IMR-90 (cell line): ENCODE measurements around the gene CNST. TPM values are rescaled to one million over a fixed set of nuclear protein-coding genes. Genes with fewer than 3 reads are reported as not detected.

Experiments used
- ATAC-seq: fragments of 200-7000 bp; cut with Tn5 transposase; 2 replicates; pipeline ENCODE4 v1.9.1; 2020; ENCODE audit warnings: low read depth, mild to moderate bottlenecking, moderate library complexity
- BruUV-seq: library from RNA; stranded (reverse); fragments of 400-500 nt; replicated peaks from 2 replicates; lab custom pipeline; 2021; lab: Mats Ljungman, UMichigan
- CTCF ChIA-PET: fragments of 300-600 bp; formaldehyde crosslinking; extraction: SDS; loops from one replicate; lab custom pipeline; 2021; ENCODE audit warnings: antibody characterized with exemption; lab: Yijun Ruan, JAX
- POLR2A ChIA-PET: fragments of 300-600 bp; sonication (Branson Sonifier 250); formaldehyde crosslinking; loops from one replicate; lab custom pipeline; 2022; ENCODE audit warnings: antibody characterized with exemption; ENCODE audit not compliant: unreplicated experiment; lab: Charles Lee
- DNase-seq: peaks from one replicate; pipeline ENCODE4 v3.0.0; 2013
- H2AFZ ChIP-seq: replicated peaks from 2 replicates; pipeline ENCODE3; 2013; ENCODE audit warnings: low read length, mild to moderate bottlenecking; ENCODE audit not compliant: poor library complexity
- H2AK5ac ChIP-seq: 2 replicates; pipeline ENCODE4 v1.6.1; 2013; ENCODE audit warnings: low read depth, low read length, inconsistent platforms
- H2AK9ac ChIP-seq: replicated peaks from 2 replicates; pipeline ENCODE3; 2013; ENCODE audit warnings: mild to moderate bottlenecking, low read depth, low read length, moderate library complexity; ENCODE audit not compliant: poor library complexity
- H2BK120ac ChIP-seq: 2 replicates; pipeline ENCODE4 v1.6.1; 2013; ENCODE audit warnings: low read depth, low read length, inconsistent platforms
- H2BK15ac ChIP-seq: 3 replicates; pipeline ENCODE4 v1.6.1; 2013; ENCODE audit warnings: low read depth, low read length, inconsistent platforms
- H2BK20ac ChIP-seq: 2 replicates; pipeline ENCODE4 v1.6.1; 2013; ENCODE audit warnings: low read depth, mild to moderate bottlenecking, inconsistent platforms, low read length, moderate library complexity
- H2BK5ac ChIP-seq: 2 replicates; pipeline ENCODE4 v1.6.1; 2013; ENCODE audit warnings: mild to moderate bottlenecking, low read depth, low read length, inconsistent platforms; ENCODE audit not compliant: poor library complexity, severe bottlenecking
- H3K14ac ChIP-seq: replicated peaks from 2 replicates; pipeline ENCODE4 v1.6.1; 2013; ENCODE audit warnings: low read depth, low read length, inconsistent platforms
- H3K18ac ChIP-seq: 2 replicates; pipeline ENCODE4 v1.6.1; 2013; ENCODE audit warnings: low read depth, low read length, control low read depth
- H3K23ac ChIP-seq: 2 replicates; pipeline ENCODE4 v1.6.1; 2013; ENCODE audit warnings: low read depth, low read length, inconsistent platforms
- H3K27ac ChIP-seq: 2 replicates; pipeline ENCODE4 v1.5.1; 2013; ENCODE audit warnings: mild to moderate bottlenecking, control low read depth, low read length; ENCODE audit not compliant: insufficient read depth
- H3K27me3 ChIP-seq: 2 replicates; pipeline ENCODE4 v1.6.1; 2013; ENCODE audit warnings: low read length; ENCODE audit not compliant: control insufficient read depth, insufficient read depth
- H3K36me3 ChIP-seq: 2 replicates; pipeline ENCODE4 v1.6.1; 2013; ENCODE audit warnings: low read length, mixed read lengths; ENCODE audit not compliant: control insufficient read depth, insufficient read depth
- H3K4ac ChIP-seq: 2 replicates; pipeline ENCODE4 v1.6.1; 2013; ENCODE audit warnings: low read depth, low read length, inconsistent platforms
- H3K4me1 ChIP-seq: 2 replicates; pipeline ENCODE4 v1.6.1; 2013; ENCODE audit warnings: low read length, mixed read lengths; ENCODE audit not compliant: control insufficient read depth, insufficient read depth
- H3K4me2 ChIP-seq: 2 replicates; pipeline ENCODE4 v1.6.1; 2013; ENCODE audit warnings: low read depth, mild to moderate bottlenecking, control low read depth, low read length, moderate library complexity
- H3K4me3 ChIP-seq: 2 replicates; pipeline ENCODE4 v1.5.1; 2013; ENCODE audit warnings: low read depth, mild to moderate bottlenecking, control low read depth, low read length, moderate library complexity; ENCODE audit not compliant: insufficient read depth
- H3K56ac ChIP-seq: 2 replicates; pipeline ENCODE4 v1.6.1; 2013; ENCODE audit warnings: low read length, inconsistent platforms; ENCODE audit not compliant: insufficient read depth; ENCODE audit errors: extremely low read depth
- H3K79me1 ChIP-seq, 2 experiments: 2 replicates each; pipeline ENCODE4 v1.6.1; 2013; ENCODE audit warnings: low read length in 2 of 2, inconsistent platforms in 1 of 2, low read depth in 1 of 2
- H3K9ac ChIP-seq: 2 replicates; pipeline ENCODE4 v1.6.1; 2013; ENCODE audit warnings: low read depth, low read length, control low read depth
- H3K9me1 ChIP-seq: 2 replicates; pipeline ENCODE4 v1.6.1; 2013; ENCODE audit warnings: low read length, inconsistent platforms; ENCODE audit not compliant: insufficient read depth
- H3K9me3 ChIP-seq: 2 replicates; pipeline ENCODE4 v1.6.1; 2013; ENCODE audit warnings: low read length; ENCODE audit not compliant: control insufficient read depth, insufficient read depth
- H4K20me1 ChIP-seq: 2 replicates; pipeline ENCODE4 v1.6.1; 2013; ENCODE audit warnings: low read length, inconsistent platforms; ENCODE audit not compliant: insufficient read depth
- H4K5ac ChIP-seq: 2 replicates; pipeline ENCODE4 v1.6.1; 2013; ENCODE audit warnings: mild to moderate bottlenecking, low read depth, low read length, control low read depth
- H4K8ac ChIP-seq, 2 experiments: 2 replicates each; pipeline ENCODE4 v1.6.1; 2013; ENCODE audit warnings: low read depth in 2 of 2, low read length in 2 of 2, control low read depth in 1 of 2, inconsistent platforms in 1 of 2
- H4K91ac ChIP-seq: 2 replicates; pipeline ENCODE4 v1.6.1; 2013; ENCODE audit warnings: low read depth, low read length, inconsistent platforms; ENCODE audit not compliant: insufficient read depth
- CHD1 ChIP-seq: IDR thresholded peaks from 2 replicates; pipeline ENCODE4 v1.6.1; 2012; ENCODE audit warnings: low read depth, low read length, improper control_type of control experiment
- FOS ChIP-seq: fragments of 150-350 bp; IDR thresholded peaks from 2 replicates; pipeline ENCODE4 v1.6.1; 2016; ENCODE audit warnings: low read depth, low read length
- NFE2L2 ChIP-seq: fragments of 150-350 bp; IDR thresholded peaks from 2 replicates; pipeline ENCODE4 v1.6.1; 2016; ENCODE audit warnings: low read depth, mild to moderate bottlenecking, low read length
- RAD21 ChIP-seq: IDR thresholded peaks from 2 replicates; pipeline ENCODE4 v1.6.1; 2012; ENCODE audit warnings: low read length, improper control_type of control experiment
- RCOR1 ChIP-seq: IDR thresholded peaks from 2 replicates; pipeline ENCODE4 v1.6.1; 2012; ENCODE audit warnings: mild to moderate bottlenecking, low read length, improper control_type of control experiment; ENCODE audit not compliant: insufficient replicate concordance
- RFX5 ChIP-seq: IDR thresholded peaks from 2 replicates; pipeline ENCODE4 v1.8.0; 2012; ENCODE audit warnings: low read depth, mild to moderate bottlenecking, low read length, moderate library complexity
- WGBS, 2 experiments: methylation state at CpG; one replicate each; pipeline versions ENCODE4 v1.1.5 to v1.1.7; 2013; ENCODE audit warnings: missing lambda C conversion rate in 2 of 2; ENCODE audit not compliant: insufficient read length in 1 of 2; ENCODE audit errors: extremely low coverage in 2 of 2; 5-methylcytosine and 5-hydroxymethylcytosine counted together
- dilution Hi-C: fragments of 300-500 bp; cut with HindIII; formaldehyde crosslinking; loops from one replicate; pipeline ENCODE4 v1.14.3; 2018; ENCODE audit warnings: low sequenced_read_pairs; ENCODE audit not compliant: unreplicated experiment
- in situ Hi-C: fragments of 300-500 bp; cut with MboI; formaldehyde crosslinking; loops from 3 replicates; pipeline ENCODE4 v1.14.3; 2019; ENCODE audit warnings: low sequenced_read_pairs, inconsistent platforms, mixed read lengths
- intact Hi-C: fragments of 100-400 bp; cut with micrococcal nuclease; formaldehyde crosslinking; loops from 2 replicates; pipeline ENCODE4 v1.10.0; 2022
- polyA plus RNA-seq, 3 experiments: library from polyadenylated mRNA; depleted of rRNA; stranded (reverse); fragments of >200 nt; gene quantifications; 2 replicates each; pipeline ENCODE4 v1.2.3, GENCODE V29; 2012; ENCODE audit warnings: low replicate concordance in 1 of 3
- total RNA-seq: library from RNA; depleted of rRNA; stranded (reverse); fragments of >200 nt; gene quantifications from 2 replicates; pipeline ENCODE4 v1.2.3, GENCODE V29; 2012

The CNST gene
- total and polyA plus RNA-seq, 2 of the 4 experiments (the other 2 are of a cell fraction) = 15.4 to 25.5 TPM

GRCh38 chr1:246629976-246630375 is 63.7 kb downstream of the CNST start:
- ChIA-PET CTCF (no interaction called here), POLR2A (no interaction called here)
- TF ChIP-seq CHD1 (no peak), FOS (no peak), RCOR1 (no peak), NFE2L2 (no peak), RFX5 (no peak), RAD21 (no peak)
- no peak overlapping the region for H3K23ac ChIP-seq
- H3K9me1 ChIP-seq = peaks cover 5% of the 10 kb centered on the region
- H3K36me3 ChIP-seq = peaks cover 4% of the 10 kb centered on the region; the same call in 1 of the 2 replicates
- H3K18ac ChIP-seq = peak overlapping the region; percentile 57; the same call in 1 of the 2 replicates
- peak overlapping the region; percentile 44 for H4K91ac ChIP-seq
- H2AFZ ChIP-seq = no peak overlapping the region
- no peaks in the 10 kb centered on the region; the same call in 1 of the 2 replicates for H3K9me3 ChIP-seq
- dilution Hi-C loops (no loop called here), in situ Hi-C loops (loop anchor here (5.0 kb wide), 1 partner anchor 58 kb away; no protein-coding TSS in a partner anchor), intact Hi-C loops (loop anchor here (5.0 kb wide), 2 partner anchors 33 to 123 kb away; partner anchors contain the start of gene SMYD3)
- DNase-seq (no peak), ATAC-seq (no peak)
- no TSS peak for BruUV-seq
- H2AK5ac ChIP-seq = peak overlapping the region; percentile 80
- no peak overlapping the region for H3K14ac ChIP-seq
- peak overlapping the region; percentile 1; the same call in 1 of the 2 replicates for H3K27ac ChIP-seq
- H2AK9ac ChIP-seq = peak overlapping the region; percentile 1
- peak overlapping the region; percentile 66 for H2BK5ac ChIP-seq
- 100% methylated on average over 1 of the region's 5 CpGs; no CpG with 5 or more reads in 1 of the 2 experiments for WGBS, 2 experiments
- peak overlapping the region; percentile 69; the same call in 1 of the 2 replicates for H4K5ac ChIP-seq
- peak overlapping the region in 1 of 2 experiments; percentile 75; a peak in 2 of 4 replicates for H4K8ac ChIP-seq
- peaks cover 18% of the 10 kb centered on the region for H3K4me1 ChIP-seq
- H3K79me1 ChIP-seq = peaks cover 25 to 50% of the 10 kb centered on the region in 2 experiments
- H3K4me2 ChIP-seq = no peak overlapping the region
- H2BK20ac ChIP-seq = peak overlapping the region; percentile 47; the same call in 1 of the 2 replicates
- peak overlapping the region; percentile 85 for H3K4ac ChIP-seq
- no peaks in the 10 kb centered on the region for H4K20me1 ChIP-seq
- H3K56ac ChIP-seq = no peak overlapping the region
- peak overlapping the region; percentile 23; the same call in 1 of the 3 replicates for H2BK15ac ChIP-seq
- H2BK120ac ChIP-seq = peak overlapping the region; percentile 74
- H3K4me3 ChIP-seq = no peak overlapping the region
- H3K27me3 ChIP-seq = no peaks in the 10 kb centered on the region
- H3K9ac ChIP-seq = no peak overlapping the region
